HFFc6 (cell line): ENCODE measurements around the gene FMN2. TPM values are rescaled to one million over a fixed set of nuclear protein-coding genes. Genes with fewer than 3 reads are reported as not detected.

Experiments used
- DNase-seq: peaks from one replicate; pipeline ENCODE4 v3.0.0-alpha.2; 2018
- H3K27ac Mint-ChIP-seq: 2 replicates; pipeline ENCODE4 v1.8.0; 2020; ENCODE audit warnings: mild to moderate bottlenecking, mixed read lengths
- H3K27me3 Mint-ChIP-seq: 2 replicates; pipeline ENCODE4 v1.8.0; 2021; ENCODE audit warnings: mild to moderate bottlenecking, moderate library complexity, mixed read lengths; ENCODE audit not compliant: insufficient read depth
- H3K36me3 Mint-ChIP-seq: 2 replicates; pipeline ENCODE4 v1.8.0; 2021; ENCODE audit warnings: low read depth, mixed read lengths
- H3K4me1 Mint-ChIP-seq: 2 replicates; pipeline ENCODE4 v1.8.0; 2020; ENCODE audit warnings: low read depth, mixed read lengths
- H3K4me3 Mint-ChIP-seq: 2 replicates; pipeline ENCODE4 v1.8.0; 2020; ENCODE audit warnings: mild to moderate bottlenecking, moderate library complexity, mixed read lengths
- H3K9me3 Mint-ChIP-seq: 2 replicates; pipeline ENCODE4 v1.8.0; 2020; ENCODE audit warnings: mild to moderate bottlenecking, mixed read lengths
- total RNA-seq, 6 experiments: library from RNA; stranded (reverse); fragmentation: NEBNext Ultra II Directional; extraction: Animal tissue kit (Norgen Biotek cat#: 25700); gene quantifications; 2 replicates in 1 of 6; 3 replicates in 5 of 6; pipeline ENCODE4 v1.2.3, GENCODE V29; 2021
- TF ChIP-seq, protein P1 (sequence below): fragments of 200-600 bp; sonication (generic); IDR thresholded peaks from 2 replicates; pipeline ENCODE4 v1.5.0; 2021; ENCODE audit warnings: antibody characterized with exemption, mild to moderate bottlenecking

The FMN2 gene
- total RNA-seq, 6 experiments from 2014 or later: 82.6 to 115 (median 96.4) TPM

DNA sequence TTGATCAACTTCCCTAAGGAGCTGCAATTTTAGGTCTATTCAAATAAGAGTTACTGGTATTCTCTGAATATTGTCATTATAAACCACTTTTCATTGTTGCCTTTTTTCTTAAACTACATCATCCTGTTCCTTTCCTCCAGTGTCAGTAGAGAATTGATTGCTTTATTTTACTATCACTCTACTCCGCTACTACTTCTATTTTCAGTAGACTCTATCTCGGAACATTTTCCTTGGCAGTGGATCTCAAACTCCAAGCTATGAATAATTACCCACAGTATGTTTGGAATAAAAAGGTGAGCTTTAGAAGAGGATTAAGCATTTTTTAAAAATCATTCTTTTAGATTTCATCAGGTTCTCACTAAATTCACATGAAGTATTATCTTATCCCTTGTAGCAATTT is 295.4 kb downstream of the FMN2 start:
- Mint-ChIP-seq H3K27ac (peak overlapping the region; percentile 67), H3K27me3 (peaks cover 21% of the 10 kb centered on the region), H3K9me3 (peaks cover 16% of the 10 kb centered on the region), H3K4me3 (peak overlapping the region; percentile 42; the same call in 1 of the 2 replicates), H3K36me3 (peaks cover 63% of the 10 kb centered on the region), H3K4me1 (peaks cover 79% of the 10 kb centered on the region)
- no peak for DNase-seq
- TF ChIP-seq, protein P1, sequence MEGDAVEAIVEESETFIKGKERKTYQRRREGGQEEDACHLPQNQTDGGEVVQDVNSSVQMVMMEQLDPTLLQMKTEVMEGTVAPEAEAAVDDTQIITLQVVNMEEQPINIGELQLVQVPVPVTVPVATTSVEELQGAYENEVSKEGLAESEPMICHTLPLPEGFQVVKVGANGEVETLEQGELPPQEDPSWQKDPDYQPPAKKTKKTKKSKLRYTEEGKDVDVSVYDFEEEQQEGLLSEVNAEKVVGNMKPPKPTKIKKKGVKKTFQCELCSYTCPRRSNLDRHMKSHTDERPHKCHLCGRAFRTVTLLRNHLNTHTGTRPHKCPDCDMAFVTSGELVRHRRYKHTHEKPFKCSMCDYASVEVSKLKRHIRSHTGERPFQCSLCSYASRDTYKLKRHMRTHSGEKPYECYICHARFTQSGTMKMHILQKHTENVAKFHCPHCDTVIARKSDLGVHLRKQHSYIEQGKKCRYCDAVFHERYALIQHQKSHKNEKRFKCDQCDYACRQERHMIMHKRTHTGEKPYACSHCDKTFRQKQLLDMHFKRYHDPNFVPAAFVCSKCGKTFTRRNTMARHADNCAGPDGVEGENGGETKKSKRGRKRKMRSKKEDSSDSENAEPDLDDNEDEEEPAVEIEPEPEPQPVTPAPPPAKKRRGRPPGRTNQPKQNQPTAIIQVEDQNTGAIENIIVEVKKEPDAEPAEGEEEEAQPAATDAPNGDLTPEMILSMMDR: no peak

DNA sequence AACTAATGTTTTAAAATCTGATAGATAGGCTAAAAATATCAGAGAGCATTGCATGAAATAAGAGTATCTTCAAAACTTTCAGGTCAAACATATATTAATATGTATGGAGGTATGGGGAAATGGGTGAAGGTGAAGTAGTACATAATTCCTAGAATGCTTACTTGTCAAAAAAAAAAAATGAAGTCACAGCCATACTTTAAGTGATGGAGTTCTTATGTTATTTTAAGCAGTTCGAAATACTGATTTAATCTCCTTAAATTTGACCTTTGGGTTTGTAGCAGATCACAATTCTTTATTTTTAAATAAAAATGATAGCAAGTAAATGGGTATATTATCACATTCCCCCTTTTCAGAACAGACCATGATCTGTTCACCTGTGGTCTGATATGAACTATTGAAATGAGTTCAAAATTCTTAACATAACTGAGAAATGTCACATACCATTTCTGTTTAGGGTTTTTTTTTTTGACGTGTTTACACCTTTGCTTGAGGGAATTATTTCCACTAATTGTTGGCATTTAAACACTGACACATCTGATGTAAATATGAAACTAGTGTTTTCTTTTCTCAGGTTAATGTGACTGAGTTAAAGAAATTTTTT is 300.1 kb downstream of the FMN2 start:
- H3K27ac Mint-ChIP-seq: peak overlapping the region; percentile 72
- peaks cover 70% of the 10 kb centered on the region for H3K4me1 Mint-ChIP-seq
- no peak for DNase-seq
- H3K27me3 Mint-ChIP-seq: peaks cover 16% of the 10 kb centered on the region
- TF ChIP-seq, protein P1: no peak
- H3K9me3 Mint-ChIP-seq: no peaks in the 10 kb centered on the region
- H3K4me3 Mint-ChIP-seq: peak overlapping the region; percentile 27; the same call in 1 of the 2 replicates
- peaks cover 72% of the 10 kb centered on the region for H3K36me3 Mint-ChIP-seq

DNA sequence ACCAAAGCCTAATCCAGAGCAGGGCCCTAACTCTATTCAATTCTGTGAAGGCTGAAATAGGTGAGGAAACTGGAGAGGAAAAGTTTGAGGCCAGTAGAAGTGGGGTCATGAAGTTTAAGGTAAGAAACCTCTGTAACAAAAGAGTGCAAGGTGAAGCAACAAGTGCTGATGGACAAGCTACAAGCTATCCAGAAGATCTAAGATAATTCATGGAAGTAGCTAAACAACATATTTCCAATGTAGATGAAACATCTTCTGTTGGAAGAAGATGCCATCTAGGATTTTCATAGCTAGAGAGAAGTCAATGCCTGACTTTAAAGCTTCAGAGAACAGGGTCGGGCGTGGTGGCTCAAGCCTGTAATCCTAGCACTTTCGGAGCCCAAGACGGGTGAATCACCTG is 302.7 kb downstream of the FMN2 start:
- Mint-ChIP-seq H3K27ac (no peak overlapping the region), H3K36me3 (peaks cover 65% of the 10 kb centered on the region), H3K4me3 (no peak overlapping the region), H3K4me1 (peaks cover 84% of the 10 kb centered on the region), H3K27me3 (peaks cover 15% of the 10 kb centered on the region), H3K9me3 (no peaks in the 10 kb centered on the region)
- TF ChIP-seq, protein P1: no peak
- no peak for DNase-seq

DNA sequence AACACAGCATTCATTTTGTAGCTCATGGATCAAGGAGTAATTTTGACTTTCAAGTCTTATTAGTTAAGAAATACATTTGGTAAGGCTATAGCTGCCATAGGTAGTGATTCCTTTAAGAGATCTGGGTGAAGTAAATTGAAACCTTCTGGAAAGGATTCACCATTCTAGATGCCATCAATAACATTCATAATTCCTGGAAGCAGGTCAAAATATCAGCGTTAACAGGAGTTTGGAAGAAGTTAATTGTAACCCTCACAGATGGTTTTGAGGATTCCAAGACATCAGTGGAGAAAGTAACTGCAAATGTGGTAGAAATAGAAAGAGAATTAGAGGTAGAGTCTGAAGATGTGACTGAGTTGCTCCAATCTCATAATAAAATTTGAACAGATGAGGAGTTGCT is 303.7 kb downstream of the FMN2 start:
- peaks cover 89% of the 10 kb centered on the region for H3K4me1 Mint-ChIP-seq
- TF ChIP-seq, protein P1: no peak
- peaks cover 18% of the 10 kb centered on the region for H3K27me3 Mint-ChIP-seq

DNA sequence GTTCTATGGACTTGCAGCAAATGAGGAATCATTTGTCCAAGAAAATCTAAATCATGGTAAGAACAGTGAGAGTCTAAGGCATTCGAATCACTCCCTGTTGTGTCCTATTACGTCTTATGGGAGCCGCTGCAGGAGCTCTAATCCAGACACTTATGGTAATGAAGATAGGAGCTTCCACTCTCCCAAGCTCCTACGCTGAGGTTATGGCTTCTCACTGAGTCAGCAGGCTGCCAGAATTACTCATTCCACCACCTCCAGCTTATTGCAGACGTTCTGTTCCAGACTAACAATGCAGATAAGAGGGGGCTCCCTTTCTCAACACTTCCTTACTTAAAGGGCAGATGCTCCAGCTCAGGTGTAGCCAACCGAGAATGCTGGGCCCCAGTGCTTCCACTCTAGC is 307.7 kb downstream of the FMN2 start:
- Mint-ChIP-seq H3K27ac (peak overlapping the region; percentile 81), H3K27me3 (peaks cover 17% of the 10 kb centered on the region), H3K4me3 (peak overlapping the region; percentile 48), H3K4me1 (peaks cover 75% of the 10 kb centered on the region), H3K9me3 (no peaks in the 10 kb centered on the region), H3K36me3 (peaks cover 63% of the 10 kb centered on the region)
- TF ChIP-seq, protein P1: no peak
- peak; percentile 85 for DNase-seq

More for the DNA sequence above, 303.7 kb downstream of the FMN2 start:
- no peak for DNase-seq
- Mint-ChIP-seq H3K9me3 (no peaks in the 10 kb centered on the region), H3K27ac (peak overlapping the region; percentile 70), H3K4me3 (peak overlapping the region; percentile 42), H3K36me3 (peaks cover 68% of the 10 kb centered on the region)
